Hepatocyte (in vitro differentiated cells): Measurements from ENCODE around the gene SPACA4. TPM values are rescaled to one million over a fixed set of nuclear protein-coding genes. Genes with fewer than 3 reads are reported as not detected.

Experiments used
- DNase-seq: peaks from one replicate; pipeline ENCODE4 v3.0.0-alpha.2; 2016; ENCODE audit warnings: low spot score
- H2AFZ ChIP-seq: fragments of 200-600 bp; sonication (generic); 2 replicates; pipeline ENCODE4 v1.6.0; 2016; ENCODE audit warnings: antibody characterized with exemption, mild to moderate bottlenecking
- H3K27ac ChIP-seq: fragments of 200-600 bp; sonication (generic); 2 replicates; pipeline ENCODE4 v1.5.1; 2016; ENCODE audit warnings: mild to moderate bottlenecking
- H3K27me3 ChIP-seq: fragments of 200-600 bp; sonication (generic); 2 replicates; pipeline ENCODE4 v1.6.1; 2016
- H3K36me3 ChIP-seq: fragments of 200-600 bp; sonication (generic); replicated peaks from 2 replicates; pipeline ENCODE4 v1.5.1; 2016; ENCODE audit warnings: low read depth; ENCODE audit not compliant: insufficient read depth
- H3K4me1 ChIP-seq: fragments of 200-600 bp; sonication (generic); 2 replicates; pipeline ENCODE4 v1.5.1; 2016; ENCODE audit warnings: mild to moderate bottlenecking, moderate library complexity; ENCODE audit not compliant: insufficient read depth
- H3K4me2 ChIP-seq: fragments of 200-600 bp; sonication (generic); 2 replicates; pipeline ENCODE4 v1.6.0; 2016
- H3K4me3 ChIP-seq: fragments of 200-600 bp; sonication (generic); 2 replicates; pipeline ENCODE4 v1.5.1; 2016; ENCODE audit warnings: mild to moderate bottlenecking
- H3K79me2 ChIP-seq: fragments of 200-600 bp; sonication (generic); 2 replicates; pipeline ENCODE4 v1.6.0; 2017; ENCODE audit warnings: mild to moderate bottlenecking
- H3K9me2 ChIP-seq: fragments of 200-600 bp; sonication (generic); replicated peaks from 2 replicates; pipeline ENCODE4 v1.6.0; 2017; ENCODE audit warnings: mild to moderate bottlenecking; ENCODE audit not compliant: insufficient read depth
- H3K9me3 ChIP-seq: fragments of 200-600 bp; sonication (generic); 2 replicates; pipeline ENCODE4 v1.5.1; 2016; ENCODE audit warnings: low read depth, mild to moderate bottlenecking
- H4K20me1 ChIP-seq: fragments of 200-600 bp; sonication (generic); 2 replicates; pipeline ENCODE4 v1.6.0; 2016; ENCODE audit warnings: mild to moderate bottlenecking; ENCODE audit not compliant: insufficient read depth, poor library complexity, severe bottlenecking
- EZH2 ChIP-seq: fragments of 200-600 bp; sonication (generic); IDR thresholded peaks from 2 replicates; pipeline ENCODE4 v1.6.1; 2016; ENCODE audit warnings: antibody characterized with exemption, mild to moderate bottlenecking, borderline replicate concordance
- EZH2phosphoT487 ChIP-seq: fragments of 200-600 bp; sonication (generic); IDR thresholded peaks from one replicate; pipeline ENCODE4 v1.6.1; 2018; ENCODE audit warnings: antibody characterized with exemption, mild to moderate bottlenecking, low read depth, moderate library complexity; ENCODE audit not compliant: unreplicated experiment, severe bottlenecking
- WGBS: methylation state at CpG from one replicate; pipeline ENCODE4 v1.1.6; 2016; ENCODE audit warnings: low lambda C conversion rate; ENCODE audit errors: missing lambda C conversion rate; 5-methylcytosine and 5-hydroxymethylcytosine counted together
- polyA plus RNA-seq: library from polyadenylated mRNA; unstranded; fragments of >200 nt; fragmentation: Nextera tagmentation; extraction: Ambion mirVana; gene quantifications from 2 replicates; pipeline ENCODE4 v1.2.1, GENCODE V29; 2016
- total RNA-seq: library from RNA; depleted of rRNA; stranded (reverse); fragments of >200 nt; gene quantifications from 2 replicates; pipeline ENCODE4 v1.2.3, GENCODE V29; 2014
- TF ChIP-seq, protein P1 (sequence below): fragments of 200-600 bp; sonication (generic); IDR thresholded peaks from 2 replicates; pipeline ENCODE4 v1.5.1; 2016; ENCODE audit warnings: antibody characterized with exemption, mild to moderate bottlenecking; ENCODE audit not compliant: poor library complexity

Gene SPACA4
- total and polyA plus RNA-seq, 2 experiments from 2014 or later = 0.30 TPM; not detected in 1

DNA sequence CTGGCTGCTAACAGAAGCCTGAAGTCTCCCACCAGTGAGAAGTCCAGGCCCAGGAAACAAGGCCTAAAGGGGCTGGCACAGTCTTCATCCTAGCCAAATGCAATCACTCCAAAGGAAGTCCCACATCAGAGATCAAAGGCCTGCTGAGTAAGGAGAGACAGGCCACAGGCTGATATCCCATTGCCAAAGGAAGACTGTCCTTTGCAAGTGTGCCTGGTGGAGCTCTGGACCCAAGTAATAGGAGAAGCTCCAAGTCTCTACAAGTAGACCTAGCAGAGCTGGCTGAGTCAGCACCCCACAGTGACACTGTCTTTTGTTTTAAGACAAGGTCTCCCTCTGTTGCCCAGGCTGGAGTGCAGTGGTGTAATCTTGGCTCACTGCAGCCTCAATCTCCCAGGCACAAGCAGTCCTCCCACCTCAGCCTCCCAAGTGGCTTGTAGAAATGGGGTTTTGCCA, 26.2 kb downstream of the SPACA4 start:
- Histone ChIP-seq H3K4me3 (no peak overlapping the region), H2AFZ (no peak overlapping the region), H3K27me3 (no peaks in the 10 kb centered on the region), H3K27ac (peak overlapping the region; percentile 44), H3K36me3 (no peaks in the 10 kb centered on the region), H3K4me1 (peaks cover 38% of the 10 kb centered on the region), H3K4me2 (no peak overlapping the region), H3K79me2 (peaks cover 5% of the 10 kb centered on the region), H3K9me2 (no peaks in the 10 kb centered on the region), H3K9me3 (no peaks in the 10 kb centered on the region), H4K20me1 (no peaks in the 10 kb centered on the region)
- peak; percentile 16 for DNase-seq
- TF ChIP-seq EZH2 (no peak), EZH2phosphoT487 (no peak)
- TF ChIP-seq, protein P1, sequence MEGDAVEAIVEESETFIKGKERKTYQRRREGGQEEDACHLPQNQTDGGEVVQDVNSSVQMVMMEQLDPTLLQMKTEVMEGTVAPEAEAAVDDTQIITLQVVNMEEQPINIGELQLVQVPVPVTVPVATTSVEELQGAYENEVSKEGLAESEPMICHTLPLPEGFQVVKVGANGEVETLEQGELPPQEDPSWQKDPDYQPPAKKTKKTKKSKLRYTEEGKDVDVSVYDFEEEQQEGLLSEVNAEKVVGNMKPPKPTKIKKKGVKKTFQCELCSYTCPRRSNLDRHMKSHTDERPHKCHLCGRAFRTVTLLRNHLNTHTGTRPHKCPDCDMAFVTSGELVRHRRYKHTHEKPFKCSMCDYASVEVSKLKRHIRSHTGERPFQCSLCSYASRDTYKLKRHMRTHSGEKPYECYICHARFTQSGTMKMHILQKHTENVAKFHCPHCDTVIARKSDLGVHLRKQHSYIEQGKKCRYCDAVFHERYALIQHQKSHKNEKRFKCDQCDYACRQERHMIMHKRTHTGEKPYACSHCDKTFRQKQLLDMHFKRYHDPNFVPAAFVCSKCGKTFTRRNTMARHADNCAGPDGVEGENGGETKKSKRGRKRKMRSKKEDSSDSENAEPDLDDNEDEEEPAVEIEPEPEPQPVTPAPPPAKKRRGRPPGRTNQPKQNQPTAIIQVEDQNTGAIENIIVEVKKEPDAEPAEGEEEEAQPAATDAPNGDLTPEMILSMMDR = no peak

DNA sequence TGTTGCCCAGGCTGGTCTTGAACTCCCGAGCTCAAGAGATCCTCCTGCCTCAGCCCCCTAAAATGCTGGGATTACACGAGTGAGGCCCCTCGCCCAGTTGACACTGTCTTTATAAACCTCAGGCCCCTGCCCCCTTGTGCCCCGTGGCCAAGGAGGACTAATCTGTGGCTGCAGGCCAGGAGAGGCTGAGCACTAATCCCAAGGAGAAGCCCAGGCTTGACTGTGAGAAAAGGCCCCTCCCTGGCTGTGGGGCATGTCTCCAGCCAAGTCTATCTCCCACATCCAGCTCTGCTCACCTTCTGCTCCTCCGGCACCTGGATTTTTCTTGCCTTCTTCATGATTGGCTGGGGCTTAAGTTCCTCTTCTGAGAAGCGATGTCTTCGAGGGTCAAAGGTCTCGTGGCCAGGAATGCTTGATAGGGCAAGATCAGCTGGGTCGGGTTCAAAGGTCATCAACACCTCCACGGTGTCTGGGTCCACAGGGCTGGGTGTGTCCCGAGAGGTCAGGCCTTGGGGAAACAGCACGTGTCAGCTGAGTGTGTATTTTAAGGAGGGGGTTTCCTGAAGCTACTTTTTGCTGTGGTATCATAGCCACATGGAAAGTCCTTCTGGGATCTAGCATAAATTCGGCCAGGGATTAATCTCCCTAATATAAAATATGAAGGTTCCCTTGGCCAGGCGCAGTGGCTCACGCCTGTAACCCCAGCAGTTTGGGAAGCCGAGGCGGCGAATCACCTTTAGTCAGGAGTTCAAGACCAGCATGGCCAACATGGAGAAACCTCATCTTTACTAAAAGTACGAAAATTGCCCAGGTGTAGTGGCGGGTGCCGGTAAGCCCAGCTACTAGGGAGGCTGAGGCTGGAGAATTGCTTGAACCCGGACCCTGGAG, 26.9 kb downstream of the SPACA4 start:
- Histone ChIP-seq H3K9me3 (no peaks in the 10 kb centered on the region), H3K4me2 (peak overlapping the region; percentile 64), H2AFZ (no peak overlapping the region), H4K20me1 (no peaks in the 10 kb centered on the region), H3K79me2 (peaks cover 5% of the 10 kb centered on the region), H3K4me1 (peaks cover 37% of the 10 kb centered on the region), H3K27me3 (no peaks in the 10 kb centered on the region), H3K36me3 (no peaks in the 10 kb centered on the region), H3K9me2 (no peaks in the 10 kb centered on the region), H3K27ac (peak overlapping the region; percentile 44), H3K4me3 (no peak overlapping the region)
- no peak for TF ChIP-seq EZH2phosphoT487
- no peak for TF ChIP-seq EZH2
- TF ChIP-seq, protein P1 = no peak
- peak; percentile 54 for DNase-seq
- 81% methylated on average over 21 of the region's 22 CpGs for WGBS

DNA sequence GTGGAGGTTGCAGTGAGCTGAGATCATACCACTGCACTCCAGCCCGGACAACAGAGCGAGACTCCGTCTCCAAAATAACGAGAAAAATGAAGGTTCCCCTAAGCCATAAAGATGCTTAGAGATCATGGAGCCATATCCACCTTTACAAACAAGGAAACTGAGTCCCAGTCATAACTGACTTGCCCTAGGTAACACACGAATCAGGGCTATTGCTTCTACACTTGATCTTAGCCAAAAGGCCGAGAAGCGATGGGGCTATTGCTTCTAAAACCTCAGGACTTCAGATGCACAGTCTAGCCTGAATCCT, 27.4 kb downstream of the SPACA4 start:
- Histone ChIP-seq H3K79me2 (peaks cover 5% of the 10 kb centered on the region), H3K4me1 (peaks cover 37% of the 10 kb centered on the region), H2AFZ (no peak overlapping the region), H3K4me2 (peak overlapping the region; percentile 64), H3K9me2 (no peaks in the 10 kb centered on the region), H4K20me1 (no peaks in the 10 kb centered on the region), H3K36me3 (no peaks in the 10 kb centered on the region), H3K4me3 (no peak overlapping the region), H3K27me3 (no peaks in the 10 kb centered on the region), H3K9me3 (no peaks in the 10 kb centered on the region), H3K27ac (no peak overlapping the region)
- no peak for DNase-seq
- 82% methylated on average over 7 of the region's 7 CpGs for WGBS
- TF ChIP-seq, protein P1 = no peak
- TF ChIP-seq EZH2 (no peak), EZH2phosphoT487 (no peak)
